ENCODE measurements around the gene CDH23. TPM values are rescaled to one million over a fixed set of nuclear protein-coding genes. Genes with fewer than 3 reads are reported as not detected.
A peak's percentile ranks its signal among the peaks of the same experiment; 100 is the strongest.

The CDH23 gene
- polyA plus RNA-seq, 2 of the 4 experiments (the other 2 are of a cell fraction), result 1.1 to 2.3 TPM

DNA sequence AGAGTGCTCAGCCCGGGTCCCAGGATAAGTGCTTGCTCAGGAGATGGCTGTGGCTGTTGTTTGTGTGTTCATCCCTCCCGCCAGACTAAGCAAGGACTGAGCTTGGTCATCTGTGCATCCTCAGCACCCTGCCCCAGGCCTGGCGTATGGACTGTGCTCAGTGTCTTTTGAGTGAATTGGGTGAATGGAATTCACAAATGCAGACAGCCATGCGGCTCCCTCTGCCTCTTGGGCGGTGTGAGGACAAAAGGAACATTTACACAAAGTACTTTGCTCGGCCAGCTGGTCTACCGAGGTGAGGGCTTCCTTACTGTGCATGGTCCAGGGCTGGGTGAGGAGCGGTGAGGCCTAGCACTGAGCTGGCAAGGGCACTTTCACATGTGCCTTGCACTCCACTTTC, 120.2 kb downstream of the CDH23 start:
- H3K27ac ChIP-seq, result no peak overlapping the region
- no peak overlapping the region for H3K4me3 ChIP-seq
- H3K9me3 ChIP-seq, result no peaks in the 10 kb centered on the region
- peak in 1 of 2 experiments; percentile 16; a peak in 2 of 6 replicates for ATAC-seq
- WGBS (ENCODE audit: missing lambda C conversion rate), result 70% methylated on average over 8 of the region's 8 CpGs
- no peak overlapping the region for H3K4me2 ChIP-seq
- POLR2A ChIA-PET, result no interaction called here
- no peak for DNase-seq (ENCODE audit: low read depth in 1 of 2, low spot score in 1 of 2)
- no peaks in the 10 kb centered on the region for H3K4me1 ChIP-seq
- CTCF ChIA-PET, result interaction anchor here (1.5 to 2.9 kb wide), 3 partner anchors 52 to 198 kb away, joined by 4 to 10 read pairs (median 5); partner anchors contain the start of genes CDH23 and SLC29A3
- TF ChIP-seq MAZ (IDR thresholded peaks at IDR 0.05; ENCODE audit: borderline replicate concordance, low read depth, low read length), result no peak
- no peak for TF ChIP-seq ZC3H11A (IDR thresholded peaks at IDR 0.05)
- no peak for TF ChIP-seq ZFP36 (IDR thresholded peaks at IDR 0.05; ENCODE audit: borderline replicate concordance, partially characterized antibody)
- TF ChIP-seq EP300 (IDR thresholded peaks at IDR 0.05), result no peak
- no peak for TF ChIP-seq FOXS1 (CRISPR knock-in tag; IDR thresholded peaks at IDR 0.05)
- TF ChIP-seq KDM5A (IDR thresholded peaks at IDR 0.05), result no peak
- TF ChIP-seq POLR2A (IDR thresholded peaks at IDR 0.05; ENCODE audit: low read length), result no peak
- TF ChIP-seq, protein P1, sequence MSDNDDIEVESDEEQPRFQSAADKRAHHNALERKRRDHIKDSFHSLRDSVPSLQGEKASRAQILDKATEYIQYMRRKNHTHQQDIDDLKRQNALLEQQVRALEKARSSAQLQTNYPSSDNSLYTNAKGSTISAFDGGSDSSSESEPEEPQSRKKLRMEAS (IDR thresholded peaks at IDR 0.05), result no peak
- TF ChIP-seq HOXB13 (CRISPR knock-in tag; IDR thresholded peaks at IDR 0.05; ENCODE audit: low read depth), result no peak
- no peak for TF ChIP-seq PHF8 (IDR thresholded peaks at IDR 0.05; ENCODE audit: borderline replicate concordance, low read depth)
- TF ChIP-seq MAFK (IDR thresholded peaks at IDR 0.05; ENCODE audit: partially characterized antibody), result no peak
- TF ChIP-seq, protein P2, sequence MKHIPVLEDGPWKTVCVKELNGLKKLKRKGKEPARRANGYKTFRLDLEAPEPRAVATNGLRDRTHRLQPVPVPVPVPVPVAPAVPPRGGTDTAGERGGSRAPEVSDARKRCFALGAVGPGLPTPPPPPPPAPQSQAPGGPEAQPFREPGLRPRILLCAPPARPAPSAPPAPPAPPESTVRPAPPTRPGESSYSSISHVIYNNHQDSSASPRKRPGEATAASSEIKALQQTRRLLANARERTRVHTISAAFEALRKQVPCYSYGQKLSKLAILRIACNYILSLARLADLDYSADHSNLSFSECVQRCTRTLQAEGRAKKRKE (CRISPR knock-in tag; IDR thresholded peaks at IDR 0.05; ENCODE audit: low read depth), result no peak
- no peak for TF ChIP-seq EHF (CRISPR knock-in tag; IDR thresholded peaks at IDR 0.05)
- TF ChIP-seq HEYL (CRISPR knock-in tag; IDR thresholded peaks at IDR 0.05), result no peak
- no peak for FAIRE-seq

DNA sequence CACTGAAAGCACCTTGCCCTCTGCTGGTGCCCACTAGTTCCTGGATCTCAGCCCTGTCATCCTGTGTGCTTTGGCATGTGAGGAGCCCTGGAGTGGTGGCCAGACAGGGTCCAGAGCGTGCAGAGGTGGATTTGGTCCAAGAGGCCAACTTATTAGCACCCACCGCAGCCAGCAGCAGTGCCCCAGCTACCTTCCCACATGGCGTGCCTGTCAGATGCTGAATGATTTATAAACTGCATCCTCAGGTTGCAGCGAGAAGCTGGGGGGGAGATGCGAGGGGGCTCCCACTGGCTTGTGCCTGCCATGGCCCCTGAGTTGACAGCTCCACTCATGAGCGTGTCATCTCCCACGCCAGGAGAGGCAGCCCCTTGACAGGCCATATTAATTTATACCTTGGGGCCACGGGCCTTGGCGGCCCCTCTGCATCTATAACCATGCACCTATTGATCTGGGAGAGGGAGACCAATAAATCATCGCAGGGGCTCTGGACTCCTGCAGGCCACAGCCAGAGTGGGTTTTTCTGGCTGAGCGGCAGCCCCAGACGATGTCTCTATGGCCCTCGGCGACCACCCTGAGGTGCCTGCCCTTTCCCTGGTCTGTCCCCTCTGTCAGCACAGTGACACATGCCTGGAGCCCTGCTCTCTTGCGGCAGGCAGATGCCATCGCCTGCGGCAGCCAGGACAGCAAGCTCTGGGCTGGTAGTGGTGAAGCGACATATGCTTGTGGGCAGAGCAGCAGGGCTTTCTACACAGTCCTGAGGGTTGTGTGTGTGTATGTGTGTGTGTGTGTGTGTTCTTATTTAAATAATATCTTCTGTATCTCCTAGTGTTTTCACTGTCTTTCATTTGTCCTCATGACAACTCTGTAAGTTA, 120.8 kb downstream of the CDH23 start:
- Histone ChIP-seq H3K27ac (no peak overlapping the region), H3K4me1 (no peaks in the 10 kb centered on the region), H3K4me3 (no peak overlapping the region), H3K9me3 (no peaks in the 10 kb centered on the region), H3K4me2 (no peak overlapping the region)
- DNase-seq (ENCODE audit: low read depth in 1 of 2, low spot score in 1 of 2) (no peak), ATAC-seq (no peak; a peak in 1 of 6 replicates), FAIRE-seq (no peak)
- 71% methylated on average over 16 of the region's 18 CpGs for WGBS (ENCODE audit: missing lambda C conversion rate)
- ChIA-PET CTCF (interaction anchor here (1.5 to 2.9 kb wide), 3 partner anchors 52 to 199 kb away, joined by 4 to 10 read pairs (median 5); partner anchors contain the start of genes CDH23 and SLC29A3), POLR2A (no interaction called here)
- TF ChIP-seq CEBPB (IDR thresholded peaks at IDR 0.05) (no peak), ESRRA (IDR thresholded peaks at IDR 0.05; ENCODE audit: borderline replicate concordance, low read length) (no peak), HEYL (CRISPR knock-in tag; IDR thresholded peaks at IDR 0.05) (no peak), GATA3 (IDR thresholded peaks at IDR 0.05; ENCODE audit: borderline replicate concordance) (no peak), HOXA7 (CRISPR knock-in tag; IDR thresholded peaks at IDR 0.05) (no peak), NR3C1 (IDR thresholded peaks at IDR 0.05) (no peak)
- TF ChIP-seq, protein P3, sequence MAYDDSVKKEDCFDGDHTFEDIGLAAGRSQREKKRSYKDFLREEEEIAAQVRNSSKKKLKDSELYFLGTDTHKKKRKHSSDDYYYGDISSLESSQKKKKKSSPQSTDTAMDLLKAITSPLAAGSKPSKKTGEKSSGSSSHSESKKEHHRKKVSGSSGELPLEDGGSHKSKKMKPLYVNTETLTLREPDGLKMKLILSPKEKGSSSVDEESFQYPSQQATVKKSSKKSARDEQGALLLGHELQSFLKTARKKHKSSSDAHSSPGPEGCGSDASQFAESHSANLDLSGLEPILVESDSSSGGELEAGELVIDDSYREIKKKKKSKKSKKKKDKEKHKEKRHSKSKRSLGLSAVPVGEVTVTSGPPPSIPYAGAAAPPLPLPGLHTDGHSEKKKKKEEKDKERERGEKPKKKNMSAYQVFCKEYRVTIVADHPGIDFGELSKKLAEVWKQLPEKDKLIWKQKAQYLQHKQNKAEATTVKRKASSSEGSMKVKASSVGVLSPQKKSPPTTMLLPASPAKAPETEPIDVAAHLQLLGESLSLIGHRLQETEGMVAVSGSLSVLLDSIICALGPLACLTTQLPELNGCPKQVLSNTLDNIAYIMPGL (CRISPR knock-in tag; IDR thresholded peaks at IDR 0.05; ENCODE audit: borderline replicate concordance), result no peak

DNA sequence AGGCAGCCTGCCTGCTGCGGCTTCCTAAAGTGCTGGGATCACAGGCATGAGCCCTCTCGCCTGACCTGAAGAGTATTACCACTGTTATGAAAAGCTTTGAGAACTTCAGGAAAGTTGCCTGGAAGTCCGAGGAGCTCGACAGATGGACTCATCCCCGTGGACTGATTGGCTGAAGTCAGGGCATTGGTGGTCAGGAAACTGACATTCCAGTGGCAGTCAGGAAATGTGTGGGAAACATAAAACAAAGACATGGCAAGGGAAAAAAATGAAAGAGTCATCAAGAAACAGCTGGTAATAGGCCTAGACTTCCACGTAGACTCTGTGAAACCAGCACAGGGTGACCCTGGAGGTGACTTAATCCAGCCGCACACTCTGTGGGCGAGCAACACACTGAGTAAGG, 123.3 kb downstream of the CDH23 start:
- ChIA-PET POLR2A (no interaction called here), CTCF (interaction anchor here (0.9 to 2.3 kb wide), 4 partner anchors 12 to 89 kb away, joined by 3 to 8 read pairs (median 4); no protein-coding TSS in a partner anchor)
- DNase-seq (ENCODE audit: low read depth in 1 of 2, low spot score in 1 of 2) (no peak), ATAC-seq (no peak), FAIRE-seq (no peak)
- Histone ChIP-seq H3K4me2 (no peak overlapping the region), H3K9me3 (no peaks in the 10 kb centered on the region), H3K4me3 (no peak overlapping the region), H3K27ac (no peak overlapping the region), H3K4me1 (no peaks in the 10 kb centered on the region)
- 71% methylated on average over 8 of the region's 8 CpGs for WGBS (ENCODE audit: missing lambda C conversion rate)
- no peak for TF ChIP-seq HOXB5 (CRISPR knock-in tag; IDR thresholded peaks at IDR 0.05)
- TF ChIP-seq ZNF302 (CRISPR knock-in tag; IDR thresholded peaks at IDR 0.05), result no peak
- TF ChIP-seq KDM5A (IDR thresholded peaks at IDR 0.05), result no peak
- no peak for TF ChIP-seq TFCP2L1 (CRISPR knock-in tag; IDR thresholded peaks at IDR 0.05)
- TF ChIP-seq, protein P2 (CRISPR knock-in tag; IDR thresholded peaks at IDR 0.05; ENCODE audit: low read depth), result no peak
- TF ChIP-seq GATA3 (IDR thresholded peaks at IDR 0.05; ENCODE audit: borderline replicate concordance), result no peak
- TF ChIP-seq, protein P4, sequence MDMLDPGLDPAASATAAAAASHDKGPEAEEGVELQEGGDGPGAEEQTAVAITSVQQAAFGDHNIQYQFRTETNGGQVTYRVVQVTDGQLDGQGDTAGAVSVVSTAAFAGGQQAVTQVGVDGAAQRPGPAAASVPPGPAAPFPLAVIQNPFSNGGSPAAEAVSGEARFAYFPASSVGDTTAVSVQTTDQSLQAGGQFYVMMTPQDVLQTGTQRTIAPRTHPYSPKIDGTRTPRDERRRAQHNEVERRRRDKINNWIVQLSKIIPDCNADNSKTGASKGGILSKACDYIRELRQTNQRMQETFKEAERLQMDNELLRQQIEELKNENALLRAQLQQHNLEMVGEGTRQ (IDR thresholded peaks at IDR 0.05), result no peak
- TF ChIP-seq, protein P1 (IDR thresholded peaks at IDR 0.05), result no peak
- TF ChIP-seq, protein P3 (CRISPR knock-in tag; IDR thresholded peaks at IDR 0.05; ENCODE audit: borderline replicate concordance), result no peak
- TF ChIP-seq CHD2 (IDR thresholded peaks at IDR 0.05; ENCODE audit: low read length, partially characterized antibody), result no peak
- TF ChIP-seq ZC3H11A (IDR thresholded peaks at IDR 0.05), result no peak
- TF ChIP-seq CBX8 (IDR thresholded peaks at IDR 0.05), result no peak

Data from A549 (cell line).